OCI-LY1 (cell line): ENCODE data around the gene MACROD2.

ENCODE experiments used
- H2AFZ ChIP-seq: fragments of 200-600 bp; sonication (generic), shearing (Covaris generic); 2 replicates; pipeline ENCODE4 v1.6.0; 2014; ENCODE audit warnings: antibody characterized with exemption, mild to moderate bottlenecking, low read length
- H3F3A ChIP-seq: fragments of 200-600 bp; sonication (generic), shearing (Covaris generic); 2 replicates; pipeline ENCODE4 v1.6.0; 2014; ENCODE audit warnings: mild to moderate bottlenecking, antibody characterized with exemption, low read length, moderate library complexity; ENCODE audit not compliant: insufficient read depth
- H3K27ac ChIP-seq: fragments of 200-600 bp; sonication (generic); 2 replicates; pipeline ENCODE4 v1.5.1; 2014; ENCODE audit warnings: low read length, mixed run types, mild to moderate bottlenecking, low read depth; ENCODE audit not compliant: poor library complexity, severe bottlenecking
- H3K27me3 ChIP-seq: fragments of 200-600 bp; sonication (generic); 2 replicates; pipeline ENCODE4 v1.6.0; 2014; ENCODE audit warnings: antibody characterized with exemption, mild to moderate bottlenecking, low read length, moderate library complexity; ENCODE audit not compliant: insufficient read depth
- H3K36me3 ChIP-seq: fragments of 200-600 bp; sonication (generic); 2 replicates; pipeline ENCODE4 v1.6.1; 2014; ENCODE audit warnings: mild to moderate bottlenecking, antibody characterized with exemption, low read length, moderate library complexity, mixed read lengths; ENCODE audit not compliant: insufficient read depth
- H3K4me1 ChIP-seq: fragments of 200-600 bp; sonication (generic); 2 replicates; pipeline ENCODE4 v1.5.1; 2014; ENCODE audit warnings: mild to moderate bottlenecking, low read length, moderate library complexity; ENCODE audit not compliant: insufficient read depth, severe bottlenecking
- H3K4me2 ChIP-seq: fragments of 200-600 bp; sonication (generic), shearing (Covaris generic); 2 replicates; pipeline ENCODE4 v1.6.1; 2014; ENCODE audit warnings: low read length
- H3K4me3 ChIP-seq: fragments of 200-600 bp; sonication (generic); 2 replicates; pipeline ENCODE4 v1.5.1; 2014; ENCODE audit warnings: low read length, low read depth, mild to moderate bottlenecking, mixed read lengths; ENCODE audit not compliant: poor library complexity, severe bottlenecking
- H3K79me2 ChIP-seq: fragments of 200-600 bp; shearing (Covaris generic); 2 replicates; pipeline ENCODE4 v1.6.1; 2016; ENCODE audit warnings: mixed run types, low read length, mixed read lengths; ENCODE audit not compliant: insufficient read depth
- H3K9ac ChIP-seq: fragments of 200-600 bp; sonication (generic), shearing (Covaris generic); 2 replicates; pipeline ENCODE4 v1.6.1; 2014; ENCODE audit warnings: mild to moderate bottlenecking, low read length, mixed read lengths
- H3K9me2 ChIP-seq: fragments of 200-600 bp; sonication (generic), shearing (Covaris generic); 2 replicates; pipeline ENCODE4 v1.6.1; 2014; ENCODE audit warnings: low read depth, mild to moderate bottlenecking, low read length, mixed read lengths
- H3K9me3 ChIP-seq: fragments of 200-600 bp; shearing (Covaris generic); 2 replicates; pipeline ENCODE4 v1.6.1; 2014; ENCODE audit warnings: low read length, mixed read lengths
- H4K20me1 ChIP-seq: fragments of 200-600 bp; sonication (generic), shearing (Covaris generic); 2 replicates; pipeline ENCODE4 v1.6.0; 2016; ENCODE audit warnings: mild to moderate bottlenecking, low read length; ENCODE audit not compliant: insufficient read depth
- EZH2 ChIP-seq: fragments of 200-600 bp; sonication (generic), shearing (Covaris generic); IDR thresholded peaks from 2 replicates; pipeline ENCODE4 v1.8.0; 2017; ENCODE audit warnings: borderline replicate concordance, mixed run types, mild to moderate bottlenecking, antibody characterized with exemption, low read length, moderate library complexity, mixed read lengths
- TF ChIP-seq, protein P1 (sequence below): fragments of 200-600 bp; sonication (generic), shearing (Covaris generic); IDR thresholded peaks from 2 replicates; pipeline ENCODE4 v1.5.1; 2017; ENCODE audit warnings: mild to moderate bottlenecking, antibody characterized with exemption, low read length, moderate library complexity, mixed read lengths

The MACROD2 gene

GRCh38 chr20:15772826-15773225, 1777.5 kb downstream of the MACROD2 start:
- Histone ChIP-seq H3K9me3 (no peaks in the 10 kb centered on the region), H3K4me2 (no peak overlapping the region), H3K27ac (no peak overlapping the region), H3K36me3 (no peaks in the 10 kb centered on the region), H3K9ac (no peak overlapping the region), H3K4me1 (no peaks in the 10 kb centered on the region), H2AFZ (no peak overlapping the region), H3K79me2 (no peaks in the 10 kb centered on the region), H3F3A (no peaks in the 10 kb centered on the region), H4K20me1 (no peaks in the 10 kb centered on the region), H3K9me2 (no peaks in the 10 kb centered on the region), H3K4me3 (no peak overlapping the region), H3K27me3 (no peaks in the 10 kb centered on the region)
- no peak for TF ChIP-seq EZH2
- TF ChIP-seq, protein P1, sequence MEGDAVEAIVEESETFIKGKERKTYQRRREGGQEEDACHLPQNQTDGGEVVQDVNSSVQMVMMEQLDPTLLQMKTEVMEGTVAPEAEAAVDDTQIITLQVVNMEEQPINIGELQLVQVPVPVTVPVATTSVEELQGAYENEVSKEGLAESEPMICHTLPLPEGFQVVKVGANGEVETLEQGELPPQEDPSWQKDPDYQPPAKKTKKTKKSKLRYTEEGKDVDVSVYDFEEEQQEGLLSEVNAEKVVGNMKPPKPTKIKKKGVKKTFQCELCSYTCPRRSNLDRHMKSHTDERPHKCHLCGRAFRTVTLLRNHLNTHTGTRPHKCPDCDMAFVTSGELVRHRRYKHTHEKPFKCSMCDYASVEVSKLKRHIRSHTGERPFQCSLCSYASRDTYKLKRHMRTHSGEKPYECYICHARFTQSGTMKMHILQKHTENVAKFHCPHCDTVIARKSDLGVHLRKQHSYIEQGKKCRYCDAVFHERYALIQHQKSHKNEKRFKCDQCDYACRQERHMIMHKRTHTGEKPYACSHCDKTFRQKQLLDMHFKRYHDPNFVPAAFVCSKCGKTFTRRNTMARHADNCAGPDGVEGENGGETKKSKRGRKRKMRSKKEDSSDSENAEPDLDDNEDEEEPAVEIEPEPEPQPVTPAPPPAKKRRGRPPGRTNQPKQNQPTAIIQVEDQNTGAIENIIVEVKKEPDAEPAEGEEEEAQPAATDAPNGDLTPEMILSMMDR: no peak

DNA sequence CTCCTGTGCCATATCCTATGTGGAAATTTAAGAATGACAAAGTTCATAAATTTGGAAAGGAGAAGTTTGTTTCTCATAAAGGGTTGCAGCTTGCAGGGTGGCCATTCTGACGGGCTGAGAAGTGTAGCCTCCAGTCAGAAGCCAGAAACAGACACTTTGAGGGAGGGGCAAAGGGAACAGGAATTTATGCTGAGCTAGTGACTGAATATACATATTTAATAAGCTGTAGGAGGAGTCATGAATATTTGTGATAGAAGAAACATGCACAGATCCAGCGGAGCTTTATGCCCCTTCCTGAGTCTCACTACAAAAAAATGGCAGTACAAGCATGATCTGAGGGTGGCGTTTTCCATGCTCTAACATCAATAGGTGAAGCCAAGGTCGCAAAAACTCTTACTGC, 1779.6 kb downstream of the MACROD2 start:
- Histone ChIP-seq H3K27me3 (no peaks in the 10 kb centered on the region), H3K4me1 (no peaks in the 10 kb centered on the region), H3K27ac (no peak overlapping the region), H3K36me3 (no peaks in the 10 kb centered on the region), H3K9ac (no peak overlapping the region), H3K9me3 (no peaks in the 10 kb centered on the region), H3K4me3 (no peak overlapping the region), H3K4me2 (no peak overlapping the region), H3K9me2 (no peaks in the 10 kb centered on the region), H2AFZ (no peak overlapping the region), H4K20me1 (no peaks in the 10 kb centered on the region), H3K79me2 (no peaks in the 10 kb centered on the region), H3F3A (no peaks in the 10 kb centered on the region)
- no peak for TF ChIP-seq EZH2

- Histone ChIP-seq H3K79me2 (no peaks in the 10 kb centered on the region), H3K4me1 (no peaks in the 10 kb centered on the region), H3K27me3 (no peaks in the 10 kb centered on the region), H3K4me3 (no peak overlapping the region), H3K9me2 (no peaks in the 10 kb centered on the region), H3K4me2 (no peak overlapping the region), H3K9me3 (no peaks in the 10 kb centered on the region), H2AFZ (no peak overlapping the region), H3K36me3 (no peaks in the 10 kb centered on the region), H3K27ac (no peak overlapping the region), H4K20me1 (no peaks in the 10 kb centered on the region), H3K9ac (no peak overlapping the region), H3F3A (no peaks in the 10 kb centered on the region)
- TF ChIP-seq EZH2: no peak
- TF ChIP-seq, protein P1: no peak
These were observed 1781.6 kb downstream of the MACROD2 start for GRCh38 chr20:15776770-15777466.

DNA sequence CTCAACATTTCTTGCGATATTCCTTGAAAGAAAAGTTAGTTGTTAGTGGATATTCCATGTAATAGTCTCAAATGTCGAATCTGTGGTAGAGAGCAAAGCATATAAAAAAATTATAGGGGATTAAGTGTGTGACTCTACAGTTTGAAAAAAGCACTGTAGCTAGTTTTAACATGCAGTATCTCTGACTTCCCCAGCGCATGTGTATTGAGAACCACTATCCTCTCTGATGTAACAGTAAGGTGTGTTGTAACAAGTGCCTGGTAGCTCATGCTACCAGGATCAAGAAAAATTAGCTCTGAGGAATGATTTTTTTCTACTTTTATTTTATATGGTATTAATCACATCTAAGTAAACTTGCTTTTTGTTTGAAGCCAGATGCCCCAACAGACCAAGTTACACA, 1788.7 kb downstream of the MACROD2 start:
- TF ChIP-seq, protein P1: no peak
- TF ChIP-seq EZH2: no peak
- Histone ChIP-seq H3K4me3 (no peak overlapping the region), H3K4me1 (no peaks in the 10 kb centered on the region), H3K4me2 (no peak overlapping the region), H3K9me2 (no peaks in the 10 kb centered on the region), H3K9ac (no peak overlapping the region), H3K79me2 (no peaks in the 10 kb centered on the region), H4K20me1 (no peaks in the 10 kb centered on the region), H3K27me3 (no peaks in the 10 kb centered on the region), H3K27ac (no peak overlapping the region), H2AFZ (no peak overlapping the region), H3K36me3 (no peaks in the 10 kb centered on the region), H3K9me3 (no peaks in the 10 kb centered on the region), H3F3A (no peaks in the 10 kb centered on the region)
